ENCODE measurements around the gene YPEL3.
"Not testable (repeated sequence)": the region's sequence is repeated elsewhere in the genome, so short reads cannot be mapped to it uniquely, and the experiment has no call there.

YPEL3 gene

GRCh38 chr16:30127993-30128392 is 32.0 kb upstream of the YPEL3 start:
- H4K8ac ChIP-seq (ENCODE audit: low read depth, low read length), result no peak overlapping the region
- peak in 1 of 2 donors; percentile 51 for DNase-seq
- H2AK5ac ChIP-seq (ENCODE audit: low read length), result no peak overlapping the region
- no peak overlapping the region for H3K4me2 ChIP-seq (ENCODE audit: low read length)
- H3K14ac ChIP-seq (ENCODE audit: low read length), result no peak overlapping the region
- no peak overlapping the region for H4K91ac ChIP-seq (ENCODE audit: low read depth, low read length)
- no peak overlapping the region for H2BK12ac ChIP-seq (ENCODE audit: low read length)
- H3K23ac ChIP-seq (ENCODE audit: low read length), result no peak overlapping the region
- H2BK5ac ChIP-seq (ENCODE audit: low read depth, low read length, poor library complexity), result no peak overlapping the region
- H3K4me3 ChIP-seq (ENCODE audit: low read depth, low read length), result no peak overlapping the region
- H3K9me3 ChIP-seq (ENCODE audit: insufficient read depth, low read depth, low read length), result no peaks in the 10 kb centered on the region
- H3K4ac ChIP-seq (ENCODE audit: low read depth, low read length), result no peak overlapping the region
- H2AFZ ChIP-seq (ENCODE audit: insufficient read depth, low read length, poor library complexity), result no peak overlapping the region
- H3K36me3 ChIP-seq (ENCODE audit: control insufficient read depth in 1 of 2, insufficient read depth in 2 of 2, low read length in 2 of 2), result no peaks in the 10 kb centered on the region
- no peak overlapping the region for H3K27ac ChIP-seq (ENCODE audit: low read depth, low read length)
- no peak overlapping the region for H3K18ac ChIP-seq (ENCODE audit: low read length)
- no peak overlapping the region for H2BK120ac ChIP-seq (ENCODE audit: insufficient read depth, low read length, poor library complexity)
- WGBS (ENCODE audit: extremely low coverage, insufficient coverage, insufficient read length), result no CpG with 5 or more reads among the region's 1 CpG
- peaks cover 2% of the 10 kb centered on the region for H3K79me2 ChIP-seq (ENCODE audit: control insufficient read depth, insufficient read depth, low read length, poor library complexity)
- H3K9ac ChIP-seq (ENCODE audit: low read length), result no peak overlapping the region
- H4K12ac ChIP-seq (ENCODE audit: low read depth, low read length), result no peak overlapping the region
- peaks cover 3% of the 10 kb centered on the region for H3K79me1 ChIP-seq (ENCODE audit: low read length)
- H3K4me1 ChIP-seq (ENCODE audit: control insufficient read depth in 1 of 2, insufficient read depth in 2 of 2, low read length in 2 of 2), result no peaks in the 10 kb centered on the region
- H3K27me3 ChIP-seq (ENCODE audit: insufficient read depth, low read length), result no peaks in the 10 kb centered on the region

GRCh38 chr16:30125690-30126089 is 29.7 kb upstream of the YPEL3 start:
- not testable (repeated sequence) for H4K8ac ChIP-seq (ENCODE audit: low read depth, low read length); H3K79me2 ChIP-seq (ENCODE audit: control insufficient read depth, insufficient read depth, low read length, poor library complexity); H2BK5ac ChIP-seq (ENCODE audit: low read depth, low read length, poor library complexity); H2BK12ac ChIP-seq (ENCODE audit: low read length); H3K4me3 ChIP-seq (ENCODE audit: low read depth, low read length); H3K14ac ChIP-seq (ENCODE audit: low read length); H2AK5ac ChIP-seq (ENCODE audit: low read length); H3K4ac ChIP-seq (ENCODE audit: low read depth, low read length); H3K18ac ChIP-seq (ENCODE audit: low read length); H3K4me2 ChIP-seq (ENCODE audit: low read length); H3K27ac ChIP-seq (ENCODE audit: low read depth, low read length); H2BK120ac ChIP-seq (ENCODE audit: insufficient read depth, low read length, poor library complexity); H3K79me1 ChIP-seq (ENCODE audit: low read length); H3K9ac ChIP-seq (ENCODE audit: low read length); H3K23ac ChIP-seq (ENCODE audit: low read length); DNase-seq; H4K91ac ChIP-seq (ENCODE audit: low read depth, low read length); H4K12ac ChIP-seq (ENCODE audit: low read depth, low read length); H3K36me3 ChIP-seq (ENCODE audit: control insufficient read depth in 1 of 2, insufficient read depth in 2 of 2, low read length in 2 of 2); H2AFZ ChIP-seq (ENCODE audit: insufficient read depth, low read length, poor library complexity); H3K9me3 ChIP-seq (ENCODE audit: insufficient read depth, low read depth, low read length); H3K27me3 ChIP-seq (ENCODE audit: insufficient read depth, low read length)
- peaks cover 5 to 12% of the 10 kb centered on the region in 2 experiments for H3K4me1 ChIP-seq (ENCODE audit: control insufficient read depth in 1 of 2, insufficient read depth in 2 of 2, low read length in 2 of 2)
- no CpG with 5 or more reads among the region's 9 CpGs for WGBS (ENCODE audit: extremely low coverage, insufficient coverage, insufficient read length)

- no peaks in the 10 kb centered on the region for H3K36me3 ChIP-seq (ENCODE audit: control insufficient read depth in 1 of 2, insufficient read depth in 2 of 2, low read length in 2 of 2)
- WGBS (ENCODE audit: extremely low coverage, insufficient coverage, insufficient read length), result no CpG with 5 or more reads among the region's 4 CpGs
- H3K79me2 ChIP-seq (ENCODE audit: control insufficient read depth, insufficient read depth, low read length, poor library complexity), result peaks cover 7% of the 10 kb centered on the region
- H2AFZ ChIP-seq (ENCODE audit: insufficient read depth, low read length, poor library complexity), result no peak overlapping the region
- no peak overlapping the region for H3K18ac ChIP-seq (ENCODE audit: low read length)
- peak in 1 of 2 donors; percentile 41 for DNase-seq
- H3K23ac ChIP-seq (ENCODE audit: low read length), result no peak overlapping the region
- no peak overlapping the region for H2AK5ac ChIP-seq (ENCODE audit: low read length)
- H3K9ac ChIP-seq (ENCODE audit: low read length), result no peak overlapping the region
- H3K4me1 ChIP-seq (ENCODE audit: control insufficient read depth in 1 of 2, insufficient read depth in 2 of 2, low read length in 2 of 2), result peaks cover 5 to 12% of the 10 kb centered on the region in 2 experiments
- no peak overlapping the region for H3K4me3 ChIP-seq (ENCODE audit: low read depth, low read length)
- H3K79me1 ChIP-seq (ENCODE audit: low read length), result peaks cover 9% of the 10 kb centered on the region
- no peaks in the 10 kb centered on the region for H3K27me3 ChIP-seq (ENCODE audit: insufficient read depth, low read length)
- no peak overlapping the region for H2BK12ac ChIP-seq (ENCODE audit: low read length)
- no peak overlapping the region for H2BK5ac ChIP-seq (ENCODE audit: low read depth, low read length, poor library complexity)
- no peak overlapping the region for H4K91ac ChIP-seq (ENCODE audit: low read depth, low read length)
- H2BK120ac ChIP-seq (ENCODE audit: insufficient read depth, low read length, poor library complexity), result no peak overlapping the region
- H4K8ac ChIP-seq (ENCODE audit: low read depth, low read length), result no peak overlapping the region
- H3K4ac ChIP-seq (ENCODE audit: low read depth, low read length), result no peak overlapping the region
- H4K12ac ChIP-seq (ENCODE audit: low read depth, low read length), result no peak overlapping the region
- H3K27ac ChIP-seq (ENCODE audit: low read depth, low read length), result no peak overlapping the region
- no peaks in the 10 kb centered on the region for H3K9me3 ChIP-seq (ENCODE audit: insufficient read depth, low read depth, low read length)
- no peak overlapping the region for H3K14ac ChIP-seq (ENCODE audit: low read length)
- H3K4me2 ChIP-seq (ENCODE audit: low read length), result no peak overlapping the region
Measured at GRCh38 chr16:30124985-30125379, 29.0 kb upstream of the YPEL3 start.

DNA sequence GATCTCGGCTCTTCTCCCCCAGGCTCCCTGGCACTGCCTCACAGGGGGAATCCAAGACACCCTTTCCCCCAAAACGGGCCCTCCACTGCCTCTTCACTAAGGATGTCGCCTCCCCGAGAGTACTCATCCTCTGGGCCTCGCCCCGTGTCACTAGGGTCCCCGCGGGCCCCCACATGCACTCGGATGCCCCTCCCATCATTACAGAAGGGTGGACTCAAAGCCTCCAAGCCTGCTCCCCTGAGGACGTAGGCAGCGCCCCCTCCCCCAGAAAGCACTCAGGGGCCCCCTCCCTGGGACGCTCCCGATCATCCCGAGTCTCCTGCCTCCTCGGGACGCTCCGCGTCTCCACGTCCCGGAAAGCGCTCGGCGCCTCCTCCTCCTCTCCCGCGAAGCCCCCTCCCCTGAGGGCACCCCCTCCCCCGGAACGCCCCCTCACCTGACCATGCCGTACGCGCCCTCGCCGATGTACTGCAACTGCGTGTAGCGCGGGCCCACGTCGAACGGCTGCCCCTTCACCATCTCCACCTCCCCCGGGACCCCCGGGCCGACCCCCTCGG is 26.7 kb upstream of the YPEL3 start:
- Histone ChIP-seq H2AK5ac (ENCODE audit: low read length) (peak overlapping the region; percentile 81), H4K8ac (ENCODE audit: low read depth, low read length) (peak overlapping the region; percentile 88), H4K12ac (ENCODE audit: low read depth, low read length) (peak overlapping the region; percentile 81), H3K4ac (ENCODE audit: low read depth, low read length) (peak overlapping the region; percentile 72), H2BK12ac (ENCODE audit: low read length) (peak overlapping the region; percentile 59), H3K27ac (ENCODE audit: low read depth, low read length) (no peak overlapping the region), H2BK5ac (ENCODE audit: low read depth, low read length, poor library complexity) (peak overlapping the region; percentile 61), H3K4me1 (ENCODE audit: control insufficient read depth in 1 of 2, insufficient read depth in 2 of 2, low read length in 2 of 2) (peaks cover 13 to 19% of the 10 kb centered on the region in 2 experiments), H2AFZ (ENCODE audit: insufficient read depth, low read length, poor library complexity) (peak overlapping the region; percentile 73), H3K18ac (ENCODE audit: low read length) (peak overlapping the region; percentile 90), H3K4me3 (ENCODE audit: low read depth, low read length) (peak overlapping the region; percentile 88), H2BK120ac (ENCODE audit: insufficient read depth, low read length, poor library complexity) (peak overlapping the region; percentile 21), H3K9me3 (ENCODE audit: insufficient read depth, low read depth, low read length) (no peaks in the 10 kb centered on the region), H3K79me1 (ENCODE audit: low read length) (peaks cover 9% of the 10 kb centered on the region), H3K79me2 (ENCODE audit: control insufficient read depth, insufficient read depth, low read length, poor library complexity) (peaks cover 7% of the 10 kb centered on the region), H3K14ac (ENCODE audit: low read length) (peak overlapping the region; percentile 92), H3K36me3 (ENCODE audit: control insufficient read depth in 1 of 2, insufficient read depth in 2 of 2, low read length in 2 of 2) (peaks cover 7 to 9% of the 10 kb centered on the region in 2 experiments), H3K23ac (ENCODE audit: low read length) (no peak overlapping the region), H3K27me3 (ENCODE audit: insufficient read depth, low read length) (no peaks in the 10 kb centered on the region), H3K9ac (ENCODE audit: low read length) (peak overlapping the region; percentile 80), H4K91ac (ENCODE audit: low read depth, low read length) (peak overlapping the region; percentile 71), H3K4me2 (ENCODE audit: low read length) (peak overlapping the region; percentile 72)
- DNase-seq, result peak in 1 of 2 donors; percentile 29
- WGBS (ENCODE audit: extremely low coverage, insufficient coverage, insufficient read length), result no CpG with 5 or more reads among the region's 42 CpGs
